Epithelial cell of esophagus (primary cell): Measurements from ENCODE around the gene CNTF.

ENCODE experiments used
- DNase-seq: peaks from one replicate; pipeline ENCODE4 v3.0.0; 2010; ENCODE audit warnings: low read depth
- H3K4me3 ChIP-seq: 2 replicates; pipeline ENCODE4 v1.5.1; 2011; ENCODE audit warnings: mild to moderate bottlenecking, low read length, control low read depth
- TF ChIP-seq, protein P1 (sequence below): IDR thresholded peaks from 2 replicates; pipeline ENCODE4 v1.5.1; 2011; ENCODE audit warnings: low read depth, mild to moderate bottlenecking, low read length, control low read depth, inconsistent platforms; ENCODE audit not compliant: insufficient read depth; ENCODE audit errors: missing control alignments

The CNTF gene

DNA sequence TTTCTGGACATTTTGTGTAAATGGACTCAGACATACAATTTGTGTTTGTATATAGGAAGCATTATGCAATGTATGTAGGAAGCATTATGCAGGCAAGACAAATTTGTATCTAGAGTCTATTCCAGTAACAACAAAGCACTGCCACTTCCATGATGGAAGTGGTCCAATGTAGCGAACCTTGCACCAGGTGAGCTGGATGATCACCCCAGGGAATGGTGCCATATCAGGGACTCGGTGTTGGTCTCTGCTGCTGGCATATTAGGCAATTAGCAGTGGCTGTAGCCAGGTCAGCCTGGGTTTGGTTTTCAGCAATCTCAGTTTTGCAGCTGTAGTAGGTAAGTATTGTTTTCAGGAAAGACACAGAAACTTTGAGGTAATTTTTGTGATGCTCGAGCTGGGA, 30.8 kb upstream of the CNTF start:
- TF ChIP-seq, protein P1, sequence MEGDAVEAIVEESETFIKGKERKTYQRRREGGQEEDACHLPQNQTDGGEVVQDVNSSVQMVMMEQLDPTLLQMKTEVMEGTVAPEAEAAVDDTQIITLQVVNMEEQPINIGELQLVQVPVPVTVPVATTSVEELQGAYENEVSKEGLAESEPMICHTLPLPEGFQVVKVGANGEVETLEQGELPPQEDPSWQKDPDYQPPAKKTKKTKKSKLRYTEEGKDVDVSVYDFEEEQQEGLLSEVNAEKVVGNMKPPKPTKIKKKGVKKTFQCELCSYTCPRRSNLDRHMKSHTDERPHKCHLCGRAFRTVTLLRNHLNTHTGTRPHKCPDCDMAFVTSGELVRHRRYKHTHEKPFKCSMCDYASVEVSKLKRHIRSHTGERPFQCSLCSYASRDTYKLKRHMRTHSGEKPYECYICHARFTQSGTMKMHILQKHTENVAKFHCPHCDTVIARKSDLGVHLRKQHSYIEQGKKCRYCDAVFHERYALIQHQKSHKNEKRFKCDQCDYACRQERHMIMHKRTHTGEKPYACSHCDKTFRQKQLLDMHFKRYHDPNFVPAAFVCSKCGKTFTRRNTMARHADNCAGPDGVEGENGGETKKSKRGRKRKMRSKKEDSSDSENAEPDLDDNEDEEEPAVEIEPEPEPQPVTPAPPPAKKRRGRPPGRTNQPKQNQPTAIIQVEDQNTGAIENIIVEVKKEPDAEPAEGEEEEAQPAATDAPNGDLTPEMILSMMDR, result no peak
- no peak overlapping the region for H3K4me3 ChIP-seq
- no peak for DNase-seq

DNA sequence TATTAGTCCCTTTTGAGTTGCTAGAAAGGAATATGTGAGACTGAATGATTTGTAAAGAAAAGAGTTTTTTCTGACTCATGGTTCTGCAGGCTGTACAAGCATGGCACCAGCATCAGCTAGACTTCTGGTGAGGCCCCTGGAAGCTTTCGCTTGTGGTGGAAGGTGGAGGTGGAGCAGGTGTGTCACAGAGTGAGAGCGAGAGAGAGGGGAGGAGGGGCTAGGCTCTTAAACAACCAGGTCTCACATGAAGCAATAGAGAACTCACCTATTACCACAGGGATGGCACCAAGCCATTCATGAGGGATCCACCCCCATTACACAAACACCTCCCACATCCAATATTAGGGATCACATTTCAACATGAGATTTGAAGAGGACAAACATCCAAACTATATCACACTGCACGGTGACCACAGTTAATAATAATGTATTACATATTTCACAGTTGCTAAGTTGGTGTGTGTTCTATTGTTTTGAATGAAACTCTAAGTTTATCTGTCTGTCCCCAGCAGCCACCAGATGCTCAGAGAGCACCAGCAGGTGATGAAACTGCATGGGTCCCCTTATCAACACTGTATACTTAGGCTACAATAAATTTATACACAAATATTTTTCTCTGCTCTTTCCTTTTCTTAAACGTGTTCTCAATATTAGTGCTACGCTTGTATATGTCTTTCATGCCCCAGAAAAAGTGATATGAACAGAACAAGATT, 29.5 kb upstream of the CNTF start:
- no peak overlapping the region for H3K4me3 ChIP-seq
- TF ChIP-seq, protein P1, result no peak
- peak; percentile 61 for DNase-seq

DNA sequence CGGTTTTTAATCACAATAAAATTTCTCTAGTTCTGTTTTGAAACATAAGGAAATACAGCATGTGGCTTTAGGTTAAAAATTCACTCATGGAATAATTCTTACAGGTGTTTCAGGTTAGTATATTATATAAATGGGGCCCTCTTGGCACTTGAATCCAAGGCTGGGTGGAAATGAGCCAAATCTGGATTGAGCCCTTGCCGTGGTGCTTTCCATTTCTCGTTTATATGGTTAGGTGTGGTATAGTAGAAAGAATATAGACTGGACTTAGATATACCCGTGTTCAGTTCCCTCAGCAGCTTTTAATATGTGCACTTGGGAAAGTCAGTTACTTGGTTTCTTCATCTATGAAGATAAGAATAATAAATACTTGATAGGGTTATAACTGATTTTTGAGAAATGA, 27.6 kb upstream of the CNTF start:
- no peak for DNase-seq
- TF ChIP-seq, protein P1, result no peak
- H3K4me3 ChIP-seq, result no peak overlapping the region

DNA sequence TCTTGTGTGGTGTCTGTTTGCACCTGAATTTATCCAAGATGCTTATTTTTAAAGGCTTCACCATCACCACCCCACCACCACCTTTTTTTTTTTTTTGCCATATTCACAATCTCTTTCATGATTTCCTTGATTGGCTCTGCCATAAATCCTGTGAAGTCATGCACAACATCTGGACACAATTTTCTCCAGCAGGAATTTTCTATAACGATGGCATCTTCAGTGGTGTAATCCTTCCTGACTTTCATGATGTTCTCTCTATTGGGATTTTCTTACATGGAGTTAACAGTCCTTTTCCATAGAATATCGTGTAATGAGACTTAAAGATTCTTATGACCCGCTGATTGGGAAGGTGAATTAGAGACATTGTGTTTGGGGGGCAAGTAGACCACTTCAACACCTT, 25.8 kb upstream of the CNTF start:
- TF ChIP-seq, protein P1, result no peak
- H3K4me3 ChIP-seq, result no peak overlapping the region
- DNase-seq, result no peak

DNA sequence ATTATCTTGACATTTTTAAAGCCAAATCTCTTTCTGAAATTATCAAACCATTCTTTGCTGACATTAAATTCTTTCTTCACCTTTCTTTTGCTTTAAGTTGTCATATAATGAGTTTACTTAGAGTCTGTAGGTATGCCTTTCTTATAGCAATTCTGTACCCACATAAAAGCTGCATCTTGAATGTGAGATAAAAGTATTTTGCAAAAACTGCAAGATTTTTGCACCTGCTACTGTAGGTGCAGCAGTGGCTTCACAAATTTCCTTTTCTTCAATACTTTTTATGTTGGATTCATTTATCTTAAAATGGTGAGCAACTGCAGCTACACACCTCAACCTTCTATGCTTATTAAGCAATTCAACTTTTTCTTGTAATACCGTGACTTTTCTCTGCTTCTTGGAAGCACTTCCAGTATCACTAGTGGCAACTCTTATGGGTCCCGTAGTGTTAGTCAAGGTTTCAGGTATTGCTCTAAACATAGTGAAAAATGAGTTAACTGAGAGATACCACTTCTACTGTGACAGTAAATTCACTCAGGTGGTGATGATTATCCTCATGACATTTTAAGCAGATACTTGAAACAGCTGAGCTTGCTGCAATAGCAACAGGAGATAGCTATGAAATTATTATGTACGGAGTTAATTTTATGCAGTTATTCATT, 24.9 kb upstream of the CNTF start:
- TF ChIP-seq, protein P1, result no peak
- DNase-seq, result no peak
- no peak overlapping the region for H3K4me3 ChIP-seq

DNA sequence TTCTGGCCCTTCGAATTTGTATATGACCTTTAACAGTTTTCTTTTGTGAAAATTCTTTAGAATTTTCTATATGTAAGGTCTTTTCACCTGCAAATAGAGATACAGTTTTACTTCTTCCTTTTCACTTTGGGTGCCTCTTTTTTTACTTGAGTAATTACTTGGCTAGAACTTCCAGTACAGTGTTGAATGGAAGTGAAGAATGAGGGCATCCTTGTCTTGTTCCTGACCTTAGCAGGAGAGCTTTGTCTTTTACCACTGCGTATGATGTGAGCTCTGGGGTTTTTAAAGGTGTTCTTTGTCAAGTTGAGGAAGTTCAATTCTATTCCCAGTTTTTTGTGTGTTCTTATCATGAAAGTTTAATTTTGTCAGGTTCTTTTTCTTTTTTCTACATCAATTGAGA, 22.0 kb upstream of the CNTF start:
- no peak overlapping the region for H3K4me3 ChIP-seq
- TF ChIP-seq, protein P1, result no peak
- no peak for DNase-seq
